ENCODE measurements around the gene ANKS1B.

ANKS1B gene

DNA sequence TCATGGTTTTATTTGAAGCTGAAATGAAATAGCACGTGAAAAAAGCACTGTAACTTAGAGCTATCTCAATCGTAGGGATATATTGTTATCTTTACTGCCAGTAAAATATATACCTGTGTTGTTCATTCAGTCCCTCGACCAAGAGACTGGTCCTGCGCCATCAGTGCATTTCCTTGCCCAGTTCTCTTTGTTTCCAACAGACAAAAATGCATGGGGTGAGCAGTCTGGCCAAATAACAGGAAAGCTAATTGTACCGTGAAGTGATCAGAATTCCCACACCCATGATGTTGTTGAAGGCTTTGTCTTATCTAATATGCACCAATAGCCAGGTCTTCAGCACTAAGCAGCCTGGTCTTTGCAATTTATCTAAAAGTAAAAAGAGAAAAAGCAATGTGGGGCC is 814.3 kb downstream of the ANKS1B start:
- ATAC-seq, result no peak
- TF ChIP-seq PPARA (CRISPR knock-in tag; IDR thresholded peaks at IDR 0.05; ENCODE audit: borderline replicate concordance) (no peak), ZFP3 (CRISPR knock-in tag; IDR thresholded peaks at IDR 0.05) (no peak), ISL1 (CRISPR knock-in tag; IDR thresholded peaks at IDR 0.05) (no peak), SNAI2 (CRISPR knock-in tag; IDR thresholded peaks at IDR 0.05) (no peak), RARB (CRISPR knock-in tag; IDR thresholded peaks at IDR 0.05) (no peak), GLIS3 (CRISPR knock-in tag; IDR thresholded peaks at IDR 0.05) (no peak), ZNF8 (CRISPR knock-in tag; IDR thresholded peaks at IDR 0.05) (no peak), ARNTL (CRISPR knock-in tag; IDR thresholded peaks at IDR 0.05; ENCODE audit: borderline replicate concordance, low read depth) (no peak), TCF4 (CRISPR knock-in tag; IDR thresholded peaks at IDR 0.05; ENCODE audit: borderline replicate concordance) (no peak), ZC3H10 (CRISPR knock-in tag; IDR thresholded peaks at IDR 0.05) (no peak), ZNF565 (CRISPR knock-in tag; conservative IDR thresholded peaks at IDR 0.05; ENCODE audit: low read depth) (no peak)
- TF ChIP-seq, protein P1, sequence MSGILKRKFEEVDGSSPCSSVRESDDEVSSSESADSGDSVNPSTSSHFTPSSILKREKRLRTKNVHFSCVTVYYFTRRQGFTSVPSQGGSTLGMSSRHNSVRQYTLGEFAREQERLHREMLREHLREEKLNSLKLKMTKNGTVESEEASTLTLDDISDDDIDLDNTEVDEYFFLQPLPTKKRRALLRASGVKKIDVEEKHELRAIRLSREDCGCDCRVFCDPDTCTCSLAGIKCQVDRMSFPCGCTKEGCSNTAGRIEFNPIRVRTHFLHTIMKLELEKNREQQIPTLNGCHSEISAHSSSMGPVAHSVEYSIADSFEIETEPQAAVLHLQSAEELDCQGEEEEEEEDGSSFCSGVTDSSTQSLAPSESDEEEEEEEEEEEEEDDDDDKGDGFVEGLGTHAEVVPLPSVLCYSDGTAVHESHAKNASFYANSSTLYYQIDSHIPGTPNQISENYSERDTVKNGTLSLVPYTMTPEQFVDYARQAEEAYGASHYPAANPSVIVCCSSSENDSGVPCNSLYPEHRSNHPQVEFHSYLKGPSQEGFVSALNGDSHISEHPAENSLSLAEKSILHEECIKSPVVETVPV (CRISPR knock-in tag; IDR thresholded peaks at IDR 0.05), result no peak
- TF ChIP-seq, protein P2, sequence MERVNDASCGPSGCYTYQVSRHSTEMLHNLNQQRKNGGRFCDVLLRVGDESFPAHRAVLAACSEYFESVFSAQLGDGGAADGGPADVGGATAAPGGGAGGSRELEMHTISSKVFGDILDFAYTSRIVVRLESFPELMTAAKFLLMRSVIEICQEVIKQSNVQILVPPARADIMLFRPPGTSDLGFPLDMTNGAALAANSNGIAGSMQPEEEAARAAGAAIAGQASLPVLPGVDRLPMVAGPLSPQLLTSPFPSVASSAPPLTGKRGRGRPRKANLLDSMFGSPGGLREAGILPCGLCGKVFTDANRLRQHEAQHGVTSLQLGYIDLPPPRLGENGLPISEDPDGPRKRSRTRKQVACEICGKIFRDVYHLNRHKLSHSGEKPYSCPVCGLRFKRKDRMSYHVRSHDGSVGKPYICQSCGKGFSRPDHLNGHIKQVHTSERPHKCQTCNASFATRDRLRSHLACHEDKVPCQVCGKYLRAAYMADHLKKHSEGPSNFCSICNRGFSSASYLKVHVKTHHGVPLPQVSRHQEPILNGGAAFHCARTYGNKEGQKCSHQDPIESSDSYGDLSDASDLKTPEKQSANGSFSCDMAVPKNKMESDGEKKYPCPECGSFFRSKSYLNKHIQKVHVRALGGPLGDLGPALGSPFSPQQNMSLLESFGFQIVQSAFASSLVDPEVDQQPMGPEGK (CRISPR knock-in tag; IDR thresholded peaks at IDR 0.05; ENCODE audit: borderline replicate concordance), result no peak
- TF ChIP-seq, protein P3, sequence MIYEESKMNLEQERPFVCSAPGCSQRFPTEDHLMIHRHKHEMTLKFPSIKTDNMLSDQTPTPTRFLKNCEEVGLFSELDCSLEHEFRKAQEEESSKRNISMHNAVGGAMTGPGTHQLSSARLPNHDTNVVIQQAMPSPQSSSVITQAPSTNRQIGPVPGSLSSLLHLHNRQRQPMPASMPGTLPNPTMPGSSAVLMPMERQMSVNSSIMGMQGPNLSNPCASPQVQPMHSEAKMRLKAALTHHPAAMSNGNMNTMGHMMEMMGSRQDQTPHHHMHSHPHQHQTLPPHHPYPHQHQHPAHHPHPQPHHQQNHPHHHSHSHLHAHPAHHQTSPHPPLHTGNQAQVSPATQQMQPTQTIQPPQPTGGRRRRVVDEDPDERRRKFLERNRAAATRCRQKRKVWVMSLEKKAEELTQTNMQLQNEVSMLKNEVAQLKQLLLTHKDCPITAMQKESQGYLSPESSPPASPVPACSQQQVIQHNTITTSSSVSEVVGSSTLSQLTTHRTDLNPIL (CRISPR knock-in tag; IDR thresholded peaks at IDR 0.05; ENCODE audit: low read depth), result no peak

DNA sequence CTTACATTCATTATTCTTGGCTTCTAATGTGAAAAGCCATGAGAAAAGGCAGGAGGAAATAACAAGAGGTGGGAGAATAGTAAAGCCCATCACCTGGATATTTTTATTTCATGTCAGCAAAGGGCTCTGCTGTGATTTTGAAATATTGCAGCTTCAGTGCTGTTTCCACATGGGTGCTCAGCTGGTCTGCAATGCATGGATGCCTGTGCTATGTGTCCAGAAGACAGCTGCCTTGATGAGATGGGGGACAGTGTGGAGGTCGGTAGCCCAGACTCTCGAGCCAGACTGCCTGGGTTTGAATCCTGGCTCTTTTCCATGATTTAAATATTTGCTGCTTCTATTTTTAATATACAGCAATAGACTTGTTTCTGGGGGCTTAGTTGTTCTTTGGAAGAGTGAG is 814.7 kb downstream of the ANKS1B start:
- TF ChIP-seq ZFP3 (CRISPR knock-in tag; IDR thresholded peaks at IDR 0.05), result no peak
- no peak for TF ChIP-seq ZNF565 (CRISPR knock-in tag; conservative IDR thresholded peaks at IDR 0.05; ENCODE audit: low read depth)
- no peak for TF ChIP-seq ESRRG (CRISPR knock-in tag; IDR thresholded peaks at IDR 0.05)
- TF ChIP-seq ZC3H10 (CRISPR knock-in tag; IDR thresholded peaks at IDR 0.05), result no peak
- ATAC-seq, result no peak

DNA sequence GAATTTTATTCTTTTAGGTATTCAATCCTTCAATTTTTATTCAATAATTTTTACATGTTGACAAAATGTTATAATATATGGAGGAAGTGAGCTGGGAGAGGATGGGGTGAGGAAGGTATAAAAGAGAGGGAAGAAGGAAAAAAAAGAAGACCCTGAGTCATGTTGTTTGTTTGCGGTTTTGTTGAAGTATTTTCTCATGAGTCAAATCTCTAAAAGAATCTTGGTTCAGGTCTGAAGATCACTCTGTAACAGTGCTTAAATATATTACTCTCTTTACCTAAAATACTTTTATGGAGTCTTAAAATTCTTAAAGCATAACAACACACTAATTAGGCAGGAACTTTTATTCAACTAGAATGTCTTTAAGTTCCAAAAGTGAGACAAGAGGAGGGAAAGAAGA is 826.8 kb downstream of the ANKS1B start:
- ATAC-seq, result peak; percentile 45
- no peak for TF ChIP-seq TOX (CRISPR knock-in tag; IDR thresholded peaks at IDR 0.05; ENCODE audit: borderline replicate concordance)
- TF ChIP-seq ARNTL (CRISPR knock-in tag; IDR thresholded peaks at IDR 0.05; ENCODE audit: borderline replicate concordance, low read depth), result no peak
- TF ChIP-seq CSDC2 (CRISPR knock-in tag; IDR thresholded peaks at IDR 0.05), result no peak
- no peak for TF ChIP-seq PPARA (CRISPR knock-in tag; IDR thresholded peaks at IDR 0.05; ENCODE audit: borderline replicate concordance)
- TF ChIP-seq ZNF8 (CRISPR knock-in tag; IDR thresholded peaks at IDR 0.05), result no peak
- TF ChIP-seq OSR1 (CRISPR knock-in tag; IDR thresholded peaks at IDR 0.05), result no peak
- TF ChIP-seq TCF4 (CRISPR knock-in tag; IDR thresholded peaks at IDR 0.05; ENCODE audit: borderline replicate concordance), result no peak
- no peak for TF ChIP-seq RARB (CRISPR knock-in tag; IDR thresholded peaks at IDR 0.05)
- TF ChIP-seq, protein P3 (CRISPR knock-in tag; IDR thresholded peaks at IDR 0.05; ENCODE audit: low read depth), result no peak
- TF ChIP-seq, protein P2 (CRISPR knock-in tag; IDR thresholded peaks at IDR 0.05; ENCODE audit: borderline replicate concordance), result no peak

DNA sequence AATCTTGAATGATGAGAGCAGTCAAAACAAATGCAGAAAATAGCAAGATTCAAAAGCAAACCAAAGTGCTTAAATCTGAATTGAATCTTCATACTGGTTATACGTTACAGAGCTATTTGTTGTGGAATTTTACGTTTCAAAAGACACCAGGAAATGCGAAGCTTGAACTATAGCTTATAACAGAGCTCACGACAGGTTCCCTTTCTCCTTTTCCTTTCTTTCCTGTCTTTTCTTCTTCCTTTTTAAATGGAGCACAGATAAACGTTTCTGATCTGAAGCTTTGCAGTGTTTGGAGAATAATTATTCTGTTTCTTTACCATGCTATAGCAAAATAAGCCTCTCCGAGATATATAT is 829.8 kb downstream of the ANKS1B start:
- ATAC-seq, result no peak

More for the DNA sequence above, 829.8 kb downstream of the ANKS1B start:
- no peak for TF ChIP-seq ARNTL (CRISPR knock-in tag; IDR thresholded peaks at IDR 0.05; ENCODE audit: borderline replicate concordance, low read depth)
